GM12892 (cell line): ENCODE results near the gene LYSMD2.

ENCODE experiments used
- POLR2A ChIP-seq: IDR thresholded peaks from 2 replicates; pipeline ENCODE4 v1.6.1; 2011; ENCODE audit warnings: low read depth, low read length, control low read depth
- POLR2AphosphoS5 ChIP-seq: IDR thresholded peaks from 2 replicates; pipeline ENCODE4 v1.6.1; 2011; ENCODE audit warnings: low read depth, low read length, control low read depth
- TAF1 ChIP-seq: IDR thresholded peaks from 2 replicates; pipeline ENCODE4 v1.6.1; 2011; ENCODE audit warnings: low read depth, mild to moderate bottlenecking, control low read depth, low read length, borderline replicate concordance

- TF ChIP-seq POLR2A = no peak
- TF ChIP-seq TAF1 = no peak
- TF ChIP-seq POLR2AphosphoS5 = no peak
Observed at GRCh38 chr15:51774916-51775315, 37.5 kb upstream of the LYSMD2 start.
